H4 (cell line): ENCODE results near the gene FAM193B. TPM values are rescaled to one million over a fixed set of nuclear protein-coding genes. Genes with fewer than 3 reads are reported as not detected.

Source experiments
- DNase-seq: peaks from one replicate; pipeline ENCODE4 v3.0.0-alpha.2; 2015; ENCODE audit warnings: low spot score
- total RNA-seq: library from RNA; depleted of rRNA; stranded (reverse); fragments of >200 nt; shearing (Covaris generic); gene quantifications from 2 replicates; pipeline ENCODE4 v1.2.3, GENCODE V29; 2014

FAM193B gene
- total RNA-seq, 1 experiment from 2014 or later, result 7.5 TPM

DNA sequence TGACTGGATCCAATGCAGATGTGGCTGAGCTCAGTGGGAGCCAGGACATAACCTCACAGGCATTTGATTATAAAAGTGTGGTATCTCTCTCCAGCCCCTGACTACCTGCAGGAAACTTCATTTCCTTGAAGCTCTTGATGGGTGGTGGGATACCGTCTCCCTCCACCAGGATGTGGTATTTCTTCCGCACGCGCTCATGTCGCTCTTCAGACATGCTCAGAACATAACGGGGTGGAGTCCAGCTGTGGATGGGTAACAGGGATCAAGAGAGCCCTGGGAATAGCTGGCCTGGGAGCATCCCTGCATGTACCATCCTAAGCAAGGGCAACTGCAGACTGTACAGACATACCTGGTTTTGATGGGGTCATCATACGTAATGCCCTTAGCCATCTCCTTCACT lies 38.8 kb downstream of the FAM193B start:
- DNase-seq, result no peak

DNA sequence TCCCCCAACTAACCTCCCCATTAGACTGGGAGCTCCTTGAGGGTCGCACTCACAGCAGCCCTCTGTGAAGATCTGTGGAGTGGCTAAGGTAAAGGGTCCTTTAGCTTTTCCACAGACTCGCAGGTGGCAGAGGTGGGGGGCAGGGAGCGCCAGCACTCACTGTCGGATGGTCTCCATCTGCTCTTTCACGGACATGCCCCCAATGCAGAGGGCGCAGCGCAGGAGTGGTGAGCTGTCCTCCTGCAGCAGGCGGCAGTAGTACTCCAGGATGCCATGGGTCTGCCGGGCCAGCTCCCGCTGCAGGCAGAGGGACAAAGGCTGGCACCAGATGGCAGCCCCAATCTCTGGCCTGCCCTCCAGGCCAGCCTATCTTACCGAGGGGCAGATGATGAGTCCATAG lies 39.8 kb downstream of the FAM193B start:
- DNase-seq, result no peak

DNA sequence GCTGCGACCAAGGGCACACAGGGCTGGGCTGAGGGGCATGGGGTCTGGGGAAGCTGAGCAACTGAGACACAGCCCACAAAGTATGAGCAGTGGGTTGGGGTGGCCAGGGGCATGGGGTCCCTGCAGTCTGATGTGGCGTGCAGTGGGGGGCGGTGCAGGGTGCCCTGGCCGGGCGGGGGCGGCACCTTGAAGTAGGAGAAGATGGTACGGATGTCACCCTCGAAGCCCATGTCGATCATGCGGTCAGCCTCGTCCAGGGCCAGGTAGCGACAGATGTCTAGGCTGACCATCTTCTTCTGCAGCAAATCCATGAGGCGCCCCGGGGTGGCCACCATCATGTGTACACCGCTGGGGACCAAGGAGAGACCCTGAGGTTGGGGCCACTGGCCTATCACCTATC lies 40.9 kb downstream of the FAM193B start:
- DNase-seq, result no peak

DNA sequence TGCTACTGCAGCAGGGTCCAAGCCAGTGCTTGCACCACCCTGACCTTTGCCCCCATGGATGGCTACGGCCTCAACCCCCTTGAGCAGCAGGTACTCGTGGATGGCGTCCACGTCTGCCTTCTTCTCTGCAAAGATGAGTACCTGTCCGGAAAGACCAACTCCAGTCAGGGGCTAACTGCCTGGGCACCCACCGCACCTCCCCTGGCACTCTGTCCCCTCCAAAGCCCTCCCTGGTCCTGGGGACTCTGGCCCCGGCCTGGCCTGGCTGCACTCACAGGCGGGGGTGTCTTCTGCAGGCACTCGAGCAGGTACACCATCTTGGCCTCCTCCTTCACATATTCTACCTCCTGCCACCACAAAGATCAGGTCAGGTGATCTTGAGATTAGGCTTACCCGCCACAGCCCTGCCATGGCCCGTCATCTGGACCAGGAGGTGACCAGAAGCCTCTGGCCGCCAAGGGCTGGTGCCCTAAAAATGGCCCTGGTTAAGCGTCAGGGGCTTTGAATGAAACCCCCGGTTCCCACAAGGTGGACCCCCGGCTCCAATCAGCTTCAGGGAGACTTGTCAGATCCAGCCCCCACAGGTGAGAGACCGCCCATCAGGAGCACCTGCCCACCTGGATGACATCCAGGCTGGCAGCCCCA lies 41.5 kb downstream of the FAM193B start:
- no peak for DNase-seq

DNA sequence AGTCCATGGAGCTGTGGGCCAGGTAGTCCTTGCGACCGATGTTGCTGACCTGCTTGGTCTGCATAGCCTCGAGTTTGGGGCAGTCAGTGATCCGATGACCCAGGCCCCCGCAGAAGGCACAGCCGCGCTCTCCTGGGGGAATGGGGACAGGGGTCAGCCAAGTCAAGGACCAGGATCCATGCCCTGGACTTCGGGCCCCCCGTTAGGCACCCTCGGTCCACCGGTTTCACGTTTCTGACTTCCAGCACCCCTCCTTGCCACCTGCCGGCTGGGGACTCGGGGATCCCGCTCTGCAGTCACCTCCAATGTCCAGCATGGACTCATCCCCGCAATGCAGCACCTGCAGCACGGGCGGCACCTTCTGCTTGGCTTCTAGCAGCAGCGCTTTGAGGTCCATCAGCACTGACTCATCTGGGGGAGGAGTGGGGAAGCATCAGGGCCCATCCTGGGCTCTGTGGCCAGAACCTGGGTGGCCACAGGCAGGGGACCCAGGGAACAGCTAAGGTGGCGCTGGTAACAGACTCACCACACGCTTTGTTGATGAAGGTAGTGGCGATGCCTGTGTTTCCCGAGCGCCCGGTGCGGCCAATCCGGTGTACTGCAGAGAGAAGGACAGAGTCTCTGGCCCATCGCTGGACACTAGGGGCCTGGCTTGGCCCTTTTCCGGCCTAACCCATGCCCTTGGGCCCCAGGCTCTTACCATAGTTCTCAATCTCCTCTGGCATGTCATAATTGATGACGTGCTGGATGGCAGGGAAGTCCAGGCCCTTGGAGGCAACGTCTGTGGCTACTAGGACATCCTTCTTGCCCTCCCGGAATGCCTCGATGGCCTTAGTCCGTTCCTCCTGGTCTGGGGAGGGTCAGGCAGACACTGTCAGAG lies 42.3 kb downstream of the FAM193B start:
- DNase-seq, result no peak

DNA sequence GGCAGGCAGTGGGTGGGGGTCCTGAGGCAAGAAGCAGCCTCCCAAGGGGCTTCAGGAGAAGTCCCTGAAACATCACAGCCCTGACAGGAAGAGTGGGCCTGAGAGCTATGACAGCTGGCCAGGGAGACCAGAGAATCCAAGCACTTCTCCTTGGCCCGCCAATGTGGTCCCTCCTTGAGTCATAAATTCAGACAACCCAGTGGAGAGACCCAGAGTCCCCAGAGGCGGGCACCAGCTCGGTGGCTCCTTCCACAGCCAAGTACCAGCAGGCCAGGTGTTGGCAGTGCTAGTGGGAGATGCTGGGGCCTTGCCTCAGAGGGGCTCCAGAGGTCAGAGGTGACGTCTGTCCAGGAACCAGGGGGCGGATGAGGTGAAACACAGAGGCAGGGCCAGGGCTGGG lies 43.2 kb downstream of the FAM193B start:
- no peak for DNase-seq

DNA sequence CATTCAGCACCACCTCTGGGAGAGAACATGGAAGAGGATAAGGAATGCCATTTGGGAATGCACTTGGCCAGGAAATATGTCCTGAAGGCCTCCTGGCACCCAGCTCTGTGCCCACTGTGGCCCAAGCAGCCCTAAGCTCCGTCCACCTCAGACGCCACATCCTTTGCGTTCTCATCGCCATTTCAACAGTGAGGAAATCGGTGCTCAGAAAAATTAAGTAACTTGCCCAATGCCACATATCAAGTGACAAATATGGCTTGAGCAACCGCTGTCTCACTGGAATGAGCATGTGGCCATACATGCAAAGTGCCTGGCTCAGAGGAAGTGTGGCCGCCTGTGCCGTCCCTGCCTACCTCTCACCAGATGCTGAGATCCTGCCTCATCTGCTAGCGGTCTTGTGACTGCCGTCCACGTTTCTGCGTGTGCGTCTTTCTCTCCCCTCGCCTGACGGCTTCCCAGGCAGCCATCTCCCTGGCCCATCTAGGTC lies 43.8 kb downstream of the FAM193B start:
- DNase-seq, result no peak

DNA sequence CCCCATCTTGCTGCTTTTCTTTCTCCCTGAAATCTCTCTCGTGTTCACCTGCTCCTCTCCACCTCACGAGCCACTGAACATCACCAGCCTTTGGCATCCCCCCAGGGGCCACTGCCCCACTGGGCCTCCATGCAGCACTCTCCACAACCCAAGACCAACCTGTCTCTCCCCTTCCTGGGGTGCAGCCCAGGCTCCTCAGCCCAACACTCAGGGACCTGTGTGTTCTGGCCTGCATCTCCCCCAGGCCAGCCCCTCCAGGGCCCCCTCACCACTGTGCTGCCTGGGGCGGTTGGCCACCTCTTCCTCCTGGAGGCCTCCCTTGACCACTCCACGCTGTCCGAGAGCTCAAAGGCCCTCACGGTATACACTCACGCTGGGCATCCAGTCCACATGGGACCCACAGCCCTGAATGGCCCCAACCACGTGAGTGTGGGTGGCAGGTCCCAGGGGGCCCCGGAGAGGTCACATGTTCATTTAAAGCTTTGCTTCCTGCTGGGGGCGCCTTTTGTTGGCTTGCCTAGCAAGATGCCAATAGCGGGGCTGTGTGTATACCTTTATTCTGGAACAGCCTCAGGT lies 44.3 kb downstream of the FAM193B start:
- no peak for DNase-seq

DNA sequence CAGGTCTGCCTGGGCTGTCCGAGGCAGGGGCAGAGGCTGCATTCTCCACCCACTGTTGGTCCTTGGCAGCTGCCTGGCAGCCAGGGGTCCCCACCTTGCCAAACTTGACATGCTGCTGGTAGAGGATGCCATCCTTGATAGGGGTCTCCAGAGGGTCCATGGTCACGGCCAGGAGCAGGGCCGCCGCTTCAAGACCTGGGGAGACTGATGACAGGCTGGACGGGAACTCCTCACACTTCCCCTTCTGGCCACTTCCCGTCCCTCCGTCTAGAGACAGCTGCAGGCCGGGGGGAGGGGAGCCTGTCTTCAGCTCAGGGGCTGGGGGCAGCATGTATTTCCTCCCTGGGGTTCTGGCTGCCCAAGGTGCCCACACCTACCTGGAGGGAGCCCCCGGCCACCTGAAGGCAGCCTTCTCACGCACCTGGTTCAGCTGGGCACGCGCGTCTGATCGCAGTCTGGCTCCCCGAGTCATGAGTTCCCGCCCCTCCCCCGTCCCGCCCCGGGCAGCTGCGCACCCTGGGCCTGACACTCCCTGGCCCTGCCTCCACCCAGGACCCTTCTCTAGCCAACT lies 44.9 kb downstream of the FAM193B start, which contains the start of gene DOK3:
DOK3 (minus strand) TSS at position 446 of the 571 bp plus-strand sequence; CDS start at position 160, 286 bp downstream.
- no peak for DNase-seq

DNA sequence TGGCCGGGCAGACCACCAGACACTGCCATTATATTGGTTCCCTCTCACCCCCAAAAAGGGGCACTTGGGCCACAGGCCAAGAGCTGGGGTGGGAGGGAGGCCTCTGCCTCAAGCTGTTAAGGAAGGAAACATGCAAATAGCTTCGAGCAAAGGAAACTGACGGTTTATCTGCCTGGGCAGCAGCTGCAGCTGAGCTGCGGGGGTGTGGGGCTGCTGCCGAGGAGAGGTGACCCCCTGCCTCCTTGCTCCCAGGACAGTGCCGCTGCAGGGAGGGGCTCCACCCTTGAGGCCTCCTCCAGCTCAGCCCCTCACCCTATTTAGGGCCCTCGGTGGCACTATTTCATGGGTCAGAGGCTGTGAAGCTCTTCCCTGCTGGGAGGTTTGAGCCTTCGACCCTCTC lies 45.5 kb downstream of the FAM193B start:
- no peak for DNase-seq

DNA sequence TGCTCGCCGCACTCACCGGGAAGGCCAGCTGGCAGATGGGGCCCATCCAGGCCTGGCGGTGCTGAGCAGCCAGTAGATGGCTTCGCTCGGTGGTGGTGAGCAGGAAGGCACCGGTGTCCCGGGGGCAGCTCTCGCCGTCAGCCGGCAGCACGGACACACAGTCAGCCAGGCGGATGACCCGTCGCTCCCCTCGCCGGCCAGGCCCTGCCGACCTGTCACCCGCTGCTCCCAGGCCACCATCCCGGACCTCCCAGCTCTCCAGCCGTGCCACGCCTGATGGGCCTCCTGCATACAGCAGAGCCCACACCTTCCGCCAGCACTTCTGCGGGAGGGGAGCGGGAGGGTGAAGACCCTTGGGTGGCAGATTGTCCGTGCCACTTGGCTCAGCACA lies 46.1 kb downstream of the FAM193B start:
- no peak for DNase-seq

DNA sequence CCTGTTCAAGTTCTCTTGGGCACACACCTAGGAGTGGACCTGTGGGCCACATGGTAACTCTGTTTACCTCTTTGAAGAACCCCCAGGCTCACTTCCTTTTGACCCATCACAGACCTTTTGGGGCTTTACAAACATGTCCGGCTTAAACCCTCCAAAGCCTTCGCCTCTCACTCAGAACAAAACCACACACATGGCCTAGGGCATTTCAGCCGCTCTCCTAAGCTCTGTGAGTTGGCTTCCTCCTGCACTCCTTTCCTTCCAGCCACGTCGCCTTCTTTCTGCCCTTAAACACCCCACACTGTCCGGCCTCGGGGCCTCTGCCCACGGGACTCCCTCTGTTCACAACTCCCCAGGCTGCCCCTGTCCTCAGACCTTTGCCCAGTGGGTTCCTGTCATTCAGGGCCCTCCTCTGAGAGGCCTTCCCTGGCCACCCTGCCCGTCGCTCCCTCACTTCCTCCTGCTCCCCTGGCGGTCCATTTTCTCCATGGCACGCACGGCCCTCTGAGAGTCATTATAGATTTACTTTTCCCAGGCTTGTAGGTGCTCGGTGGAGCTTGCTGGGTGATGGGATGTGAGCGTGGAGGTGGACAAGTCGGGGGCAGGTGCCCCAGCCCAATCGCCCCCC lies 46.7 kb downstream of the FAM193B start:
- DNase-seq, result no peak

DNA sequence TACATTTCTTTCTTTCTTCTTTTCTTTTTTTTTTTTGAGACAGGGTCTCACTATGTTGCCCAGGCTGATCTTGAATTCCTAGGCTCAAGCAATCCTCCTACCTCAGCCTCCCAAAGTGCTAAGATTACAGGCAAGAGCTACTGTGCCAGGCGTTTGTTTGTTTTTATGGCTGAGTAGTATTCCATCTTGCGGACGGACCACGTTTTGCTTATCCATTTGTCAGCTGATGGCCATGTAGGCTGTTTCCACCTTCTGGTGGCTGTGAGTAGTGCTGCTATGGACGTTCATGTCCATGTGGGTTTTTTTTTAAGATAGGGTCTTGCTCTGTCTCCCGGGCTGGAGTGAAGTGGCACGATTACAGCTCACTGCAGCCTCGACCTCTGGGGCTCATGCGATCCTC lies 47.2 kb downstream of the FAM193B start:
- no peak for DNase-seq

DNA sequence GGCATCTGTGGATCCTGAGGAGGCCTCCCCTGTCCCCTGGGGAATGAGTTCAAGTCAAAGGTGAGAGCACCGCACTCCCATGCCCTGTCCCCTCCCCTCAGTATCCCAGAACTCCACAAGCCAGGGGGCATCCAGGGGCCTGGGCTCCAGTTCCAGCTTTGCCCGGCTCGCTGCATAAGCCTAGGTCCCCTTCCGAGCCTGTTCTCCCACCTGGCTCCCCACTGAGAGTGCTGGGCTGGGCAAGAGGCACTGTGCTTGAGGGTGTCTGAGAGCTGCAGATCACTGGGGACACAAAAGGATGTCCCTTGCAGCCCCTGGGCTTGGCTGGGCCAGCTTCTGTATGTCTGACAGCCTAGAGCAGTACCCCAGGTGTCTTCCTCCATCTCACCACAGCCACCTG lies 49.3 kb downstream of the FAM193B start:
- DNase-seq, result no peak

DNA sequence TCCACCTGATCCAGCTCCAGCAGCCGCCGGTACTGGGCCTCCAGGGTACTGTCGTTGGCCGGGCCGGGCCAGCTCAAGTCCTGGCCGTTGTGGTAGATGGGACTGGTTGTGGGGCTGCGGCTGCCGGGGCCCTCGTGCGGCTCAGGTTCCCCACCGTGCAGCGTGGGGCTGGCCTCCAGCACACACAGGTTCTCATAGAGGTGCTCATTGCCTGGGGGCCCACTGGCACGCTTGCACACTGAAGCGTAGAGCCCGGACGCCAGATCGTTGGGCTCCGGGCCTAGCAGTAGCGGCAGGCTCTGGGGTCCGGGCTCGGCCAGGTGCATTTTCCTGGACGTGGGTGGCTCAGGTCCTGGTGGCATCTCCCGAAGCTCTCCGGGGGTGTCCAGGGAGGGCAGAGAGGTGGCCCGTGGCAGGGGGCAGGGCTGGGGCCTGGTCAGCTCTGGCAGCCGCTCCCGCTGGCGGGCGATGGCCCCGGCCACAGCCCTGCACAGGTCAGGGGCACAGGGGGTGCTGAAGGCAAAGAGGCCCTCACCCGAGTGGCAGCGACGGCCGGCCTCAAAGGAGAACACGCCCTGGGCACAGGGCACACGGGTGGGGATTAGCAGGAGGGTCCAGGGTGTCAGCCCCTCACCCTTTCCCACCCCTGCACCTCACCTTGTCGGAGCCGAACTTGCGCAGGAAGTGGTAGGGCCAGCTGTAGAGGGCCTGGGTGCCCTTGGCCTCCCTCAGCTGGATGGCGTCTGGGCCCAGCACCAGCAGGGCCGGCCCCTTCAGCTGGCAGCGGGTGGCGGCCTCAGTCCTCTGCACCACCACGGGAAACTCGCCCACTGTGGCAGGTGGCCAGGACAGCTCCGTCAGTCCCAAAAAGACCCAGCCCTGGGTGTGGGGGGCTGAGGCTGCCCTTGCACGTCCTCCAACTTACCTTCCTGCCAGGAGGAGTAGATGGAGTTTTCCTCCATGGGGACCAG lies 50.0 kb downstream of the FAM193B start:
- no peak for DNase-seq

DNA sequence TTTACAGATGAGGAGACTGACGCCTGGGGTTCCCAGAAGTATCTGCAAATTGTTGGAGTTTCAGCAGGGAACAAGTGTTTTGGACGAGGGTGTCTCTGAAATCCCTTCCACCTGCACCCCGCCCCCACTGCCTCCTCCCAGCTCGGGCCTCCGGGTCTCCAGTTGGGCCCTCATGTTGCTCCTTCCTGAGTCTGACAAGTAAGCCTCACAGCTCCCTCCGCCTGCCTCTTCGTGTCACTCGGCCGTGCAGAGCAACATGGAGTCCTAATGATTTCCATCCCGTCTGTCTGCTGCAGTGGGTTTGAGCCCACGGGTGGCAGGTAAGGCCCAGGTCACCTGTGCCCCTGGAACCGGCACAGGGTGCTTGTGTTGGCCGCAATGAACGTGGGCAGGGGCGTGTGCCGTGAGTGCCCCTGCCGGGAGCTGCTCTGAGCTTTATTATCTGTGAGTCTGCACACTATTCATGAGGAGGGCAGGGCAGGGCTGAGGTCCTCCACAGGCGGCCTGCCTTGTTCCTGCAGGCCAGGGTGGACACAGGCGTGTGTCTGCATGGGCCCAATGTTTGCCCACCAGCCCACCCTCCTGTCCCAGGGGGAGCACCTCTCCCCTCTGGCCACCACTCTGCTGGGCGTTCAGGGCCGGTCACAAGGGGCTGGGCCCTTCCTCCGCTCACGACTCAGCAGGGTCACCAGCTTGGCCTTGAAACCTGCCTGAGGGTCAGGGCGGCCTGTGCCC lies 50.8 kb downstream of the FAM193B start:
- no peak for DNase-seq

DNA sequence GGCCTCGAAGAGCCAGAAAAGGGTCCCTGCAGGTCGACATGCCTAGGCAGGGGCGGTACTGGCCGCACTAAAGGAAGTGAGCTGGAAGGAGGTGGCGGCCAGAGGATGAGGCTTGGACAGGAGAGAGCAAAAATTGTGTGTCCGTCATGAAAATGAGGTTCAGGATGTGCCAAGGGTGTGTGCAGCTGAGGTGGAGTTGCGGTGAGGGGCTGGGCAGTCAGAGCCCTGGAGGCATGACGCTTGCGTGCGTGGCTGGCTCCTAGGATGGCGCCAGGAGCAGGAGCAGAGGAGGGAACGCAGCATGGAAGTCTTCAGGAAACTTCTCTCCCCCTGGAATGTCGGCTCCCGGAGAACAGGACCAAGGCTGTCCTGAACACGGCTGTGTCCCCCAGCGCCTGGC lies 51.5 kb downstream of the FAM193B start:
- DNase-seq, result no peak

DNA sequence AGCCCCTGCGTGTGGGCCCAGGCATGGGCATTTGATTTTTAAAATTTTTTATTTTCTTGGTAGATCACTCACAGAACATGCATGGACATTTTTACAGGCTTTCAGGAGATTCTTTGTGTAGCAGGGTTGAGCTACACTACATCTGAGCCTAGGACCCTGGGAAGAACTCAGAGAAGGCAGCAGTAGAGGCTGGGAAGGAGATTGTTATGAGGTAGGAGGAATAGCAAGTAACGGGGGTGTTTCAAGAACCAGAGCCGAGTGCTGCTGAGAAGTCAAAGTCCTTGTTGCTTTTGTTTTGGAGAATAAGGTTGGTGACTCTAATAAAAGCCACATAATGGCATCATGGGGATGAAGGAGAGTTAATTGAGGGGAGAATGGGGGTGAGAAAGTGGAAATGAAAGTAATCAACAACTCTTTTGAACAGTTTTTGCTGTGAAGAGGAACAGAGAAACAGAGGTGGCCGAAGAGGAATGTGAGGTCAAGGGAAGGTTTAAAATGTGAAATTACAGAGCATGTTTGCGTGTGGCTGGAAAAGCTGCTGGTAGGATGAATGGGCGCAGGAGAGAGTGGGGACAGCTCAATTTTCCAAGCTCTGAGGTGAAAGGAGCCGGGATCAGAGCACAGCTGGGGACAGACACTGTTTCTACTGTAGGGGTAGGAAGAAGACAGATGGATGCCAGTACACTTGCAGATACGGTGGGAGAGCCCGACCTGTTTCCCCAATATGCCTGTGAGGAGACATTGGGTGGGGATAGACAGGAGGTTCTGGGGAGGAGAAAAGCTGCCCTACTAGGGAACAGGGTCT lies 52.3 kb downstream of the FAM193B start:
- no peak for DNase-seq
